ENCODE data around the gene KRTAP9-9. TPM values are rescaled to one million over a fixed set of nuclear protein-coding genes. Genes with fewer than 3 reads are reported as not detected.

KRTAP9-9 gene
- polyA plus RNA-seq, 1 donor from 2014 or later: not detected

- Histone ChIP-seq H3K4me2 (ENCODE audit: low read length) (no peak overlapping the region), H3K9me3 (ENCODE audit: low read length) (no peaks in the 10 kb centered on the region), H3K9ac (ENCODE audit: low read length) (no peak overlapping the region), H3K27ac (ENCODE audit: low read length) (no peak overlapping the region), H3K27me3 (ENCODE audit: insufficient read depth, low read depth, low read length) (no peaks in the 10 kb centered on the region), H2AFZ (ENCODE audit: low read depth, low read length) (no peak overlapping the region), H3K9me2 (ENCODE audit: insufficient read depth, low read length) (no peaks in the 10 kb centered on the region), H4K20me1 (ENCODE audit: insufficient read depth) (no peaks in the 10 kb centered on the region), H3F3A (ENCODE audit: insufficient read depth, low read length, poor library complexity, severe bottlenecking) (no peaks in the 10 kb centered on the region), H3K36me3 (ENCODE audit: insufficient read depth, low read length) (no peaks in the 10 kb centered on the region), H3K4me3 (ENCODE audit: low read length) (no peak overlapping the region), H3K79me2 (replicated peaks; ENCODE audit: insufficient read depth, low read length) (no peaks in the 10 kb centered on the region)
- TF ChIP-seq MXI1 (conservative IDR thresholded peaks at IDR 0.05; ENCODE audit: poor library complexity, severe bottlenecking): no peak
- no peak for TF ChIP-seq REST (IDR thresholded peaks at IDR 0.05; ENCODE audit: borderline replicate concordance)
- no peak for TF ChIP-seq EP300 (conservative IDR thresholded peaks at IDR 0.05; ENCODE audit: poor library complexity, severe bottlenecking)
- TF ChIP-seq EZH2 (IDR thresholded peaks at IDR 0.05; ENCODE audit: borderline replicate concordance, insufficient read depth, low read length, poor library complexity, severe bottlenecking): no peak
- TF ChIP-seq TAF1 (IDR thresholded peaks at IDR 0.05; ENCODE audit: low read depth): no peak
- no peak for TF ChIP-seq POLR2AphosphoS5 (IDR thresholded peaks at IDR 0.05)
- no peak for TF ChIP-seq RAD21 (conservative IDR thresholded peaks at IDR 0.05)
- TF ChIP-seq SMC3 (conservative IDR thresholded peaks at IDR 0.05; ENCODE audit: poor library complexity): no peak
- no peak for TF ChIP-seq CTCF (IDR thresholded peaks at IDR 0.05; ENCODE audit: poor library complexity, severe bottlenecking)
These were observed 41.7 kb downstream of the KRTAP9-9 start for GRCh38 chr17:41296846-41297245.

DNA sequence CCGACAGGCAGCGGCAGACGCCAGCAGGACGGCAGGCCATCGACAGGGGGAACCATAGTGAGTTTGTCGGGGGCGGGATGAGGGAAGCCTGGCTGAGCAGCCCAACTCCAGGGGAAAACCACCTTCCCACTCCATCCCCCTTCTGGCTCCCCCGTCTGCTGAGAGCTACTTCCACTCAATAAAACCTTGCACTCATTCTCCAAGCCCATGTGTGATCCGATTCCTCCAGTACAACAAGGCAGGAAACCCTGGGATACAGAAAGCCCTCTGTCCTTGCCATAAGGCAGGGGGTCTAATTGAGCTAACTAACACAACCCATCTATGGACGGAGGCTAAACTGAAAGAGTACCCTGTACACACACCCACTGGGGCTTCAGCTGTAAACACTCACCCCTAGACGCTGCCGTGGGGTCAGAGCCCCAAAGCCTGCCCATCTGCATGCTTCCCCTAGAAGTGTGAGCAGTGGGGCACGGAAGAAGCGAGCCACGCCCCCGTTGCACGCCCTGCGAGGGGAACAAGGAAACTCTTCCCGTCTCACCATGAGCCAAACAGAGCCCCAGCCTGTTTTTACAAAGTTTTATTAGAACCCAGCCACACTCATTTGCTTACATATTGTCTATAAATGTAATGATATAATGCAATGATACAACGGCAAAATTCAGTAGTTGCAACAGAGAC, 43.4 kb downstream of the KRTAP9-9 start:
- Histone ChIP-seq H3K4me2 (ENCODE audit: low read length) (no peak overlapping the region), H3K36me3 (ENCODE audit: insufficient read depth, low read length) (no peaks in the 10 kb centered on the region), H3K4me3 (ENCODE audit: low read length) (no peak overlapping the region), H3K9ac (ENCODE audit: low read length) (no peak overlapping the region), H3K27ac (ENCODE audit: low read length) (no peak overlapping the region), H3K79me2 (replicated peaks; ENCODE audit: insufficient read depth, low read length) (no peaks in the 10 kb centered on the region), H3F3A (ENCODE audit: insufficient read depth, low read length, poor library complexity, severe bottlenecking) (no peaks in the 10 kb centered on the region), H3K9me3 (ENCODE audit: low read length) (no peaks in the 10 kb centered on the region), H3K27me3 (ENCODE audit: insufficient read depth, low read depth, low read length) (no peaks in the 10 kb centered on the region), H2AFZ (ENCODE audit: low read depth, low read length) (no peak overlapping the region), H4K20me1 (ENCODE audit: insufficient read depth) (no peaks in the 10 kb centered on the region), H3K9me2 (ENCODE audit: insufficient read depth, low read length) (no peaks in the 10 kb centered on the region)
- no peak for TF ChIP-seq SMC3 (conservative IDR thresholded peaks at IDR 0.05; ENCODE audit: poor library complexity)
- no peak for TF ChIP-seq CTCF (IDR thresholded peaks at IDR 0.05; ENCODE audit: poor library complexity, severe bottlenecking)
- no peak for TF ChIP-seq EZH2 (IDR thresholded peaks at IDR 0.05; ENCODE audit: borderline replicate concordance, insufficient read depth, low read length, poor library complexity, severe bottlenecking)
- TF ChIP-seq RAD21 (conservative IDR thresholded peaks at IDR 0.05): no peak
- no peak for TF ChIP-seq REST (IDR thresholded peaks at IDR 0.05; ENCODE audit: borderline replicate concordance)
- no peak for TF ChIP-seq MXI1 (conservative IDR thresholded peaks at IDR 0.05; ENCODE audit: poor library complexity, severe bottlenecking)
- no peak for TF ChIP-seq EP300 (conservative IDR thresholded peaks at IDR 0.05; ENCODE audit: poor library complexity, severe bottlenecking)
- no peak for TF ChIP-seq POLR2AphosphoS5 (IDR thresholded peaks at IDR 0.05)
- TF ChIP-seq TAF1 (IDR thresholded peaks at IDR 0.05; ENCODE audit: low read depth): no peak
